ENCODE results near the gene SOWAHB.

SOWAHB gene

GRCh38 chr4:76897536-76898384 lies at the start of gene SOWAHB:
Gene SOWAHB, minus strand, starts transcription at chr4:76898144. Its CDS starts 295 bp downstream, at chr4:76897849.
- no peak for FAIRE-seq

- no peak for FAIRE-seq
Observed at GRCh38 chr4:76947369-76947768, 49.4 kb upstream of the SOWAHB start.

GRCh38 chr4:76943790-76944189 lies 45.8 kb upstream of the SOWAHB start:
- no peak for FAIRE-seq

- FAIRE-seq: no peak
Observed at GRCh38 chr4:76943129-76943620, 45.2 kb upstream of the SOWAHB start.

GRCh38 chr4:76939184-76939583 lies 41.2 kb upstream of the SOWAHB start:
- no peak for FAIRE-seq

GRCh38 chr4:76931576-76932276 lies 33.8 kb upstream of the SOWAHB start:
- FAIRE-seq: no peak

- FAIRE-seq: no peak
Observed at GRCh38 chr4:76931087-76931486, 33.1 kb upstream of the SOWAHB start.

- FAIRE-seq: no peak
Observed at GRCh38 chr4:76930685-76931084, 32.7 kb upstream of the SOWAHB start.

GRCh38 chr4:76926841-76927240 lies 28.9 kb upstream of the SOWAHB start:
- FAIRE-seq: no peak

- no peak for FAIRE-seq
Observed at GRCh38 chr4:76923619-76924357, 25.8 kb upstream of the SOWAHB start.

- FAIRE-seq: no peak
Observed at GRCh38 chr4:76920715-76921114, 22.8 kb upstream of the SOWAHB start.

- no peak for FAIRE-seq
Observed at GRCh38 chr4:76909711-76910110, 11.8 kb upstream of the SOWAHB start.

GRCh38 chr4:76905521-76905920 lies 7.6 kb upstream of the SOWAHB start:
- peak; percentile 71 for FAIRE-seq

- FAIRE-seq: no peak
Observed at GRCh38 chr4:76904646-76905190, 6.8 kb upstream of the SOWAHB start.

GRCh38 chr4:76902233-76902890 lies 4.4 kb upstream of the SOWAHB start:
- no peak for FAIRE-seq

GRCh38 chr4:76898949-76899645 lies 1.2 kb upstream of the SOWAHB start:
- FAIRE-seq: no peak

GRCh38 chr4:76898385-76898692 lies 395 bp upstream of the SOWAHB start:
- FAIRE-seq: no peak

- FAIRE-seq: no peak
Observed at GRCh38 chr4:76896614-76897535, 1.1 kb downstream of the SOWAHB start.

GRCh38 chr4:76896048-76896447 lies 1.9 kb downstream of the SOWAHB start:
- no peak for FAIRE-seq

- no peak for FAIRE-seq
Observed at GRCh38 chr4:76895619-76896018, 2.3 kb downstream of the SOWAHB start.

Data from endometrium (tissue), 2 donors.